ENCODE measurements around the gene EMCN.

- no peak for TF ChIP-seq EZH2 (IDR thresholded peaks at IDR 0.05; ENCODE audit: insufficient read depth, poor library complexity, severe bottlenecking)
- no peak for TF ChIP-seq EZH2phosphoT487 (IDR thresholded peaks at IDR 0.05; ENCODE audit: insufficient read depth, low read depth)
Observed at GRCh38 chr4:100469555-100469954, 48.3 kb downstream of the EMCN start.

All from GM23248 (cell line).